Measurements from ENCODE around the gene HS6ST2. TPM values are rescaled to one million over a fixed set of nuclear protein-coding genes. Genes with fewer than 3 reads are reported as not detected.

Gene HS6ST2
- total and polyA plus RNA-seq, 10 of the 15 experiments (the other 5 are each of a cell fraction or from before 2014, with no cell fraction given): not detected

DNA sequence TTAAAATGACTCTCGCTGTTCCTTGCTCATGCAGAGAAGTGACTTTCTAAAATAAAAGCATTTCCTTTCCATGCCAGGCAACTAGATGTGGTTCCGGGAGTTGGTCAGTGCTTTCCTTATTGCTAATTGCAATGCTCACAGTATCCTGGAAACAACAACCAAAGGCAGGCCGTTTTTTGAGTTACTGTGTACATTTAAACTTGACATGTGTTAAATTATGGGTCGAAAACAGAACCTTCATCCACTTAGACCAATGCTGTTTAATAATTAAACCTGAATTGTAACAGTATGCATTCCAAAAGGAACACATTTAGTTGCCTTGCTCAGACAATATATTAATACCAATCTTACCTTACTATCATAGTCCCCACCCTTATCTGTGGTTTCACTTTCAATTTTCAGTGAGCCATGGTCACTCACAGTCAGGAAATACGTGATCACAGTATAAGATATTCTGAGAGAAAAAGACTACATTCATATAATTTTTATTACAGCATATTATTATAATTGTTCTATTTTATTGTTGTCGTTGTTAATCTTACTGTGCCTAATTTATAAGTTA lies 102.6 kb downstream of the HS6ST2 start:
- H2AFZ ChIP-seq (ENCODE audit: control insufficient read depth, low read depth, low read length): no peak overlapping the region; the same call in 1 of the 2 replicates
- no peaks in the 10 kb centered on the region for H3K79me2 ChIP-seq (ENCODE audit: control insufficient read depth, insufficient read depth, low read length)
- no peaks in the 10 kb centered on the region for H3K27me3 ChIP-seq (replicated peaks in 1 of 2; ENCODE audit: control insufficient read depth in 2 of 2, insufficient read depth in 2 of 2, low read length in 1 of 2)
- CTCF ChIA-PET: interaction anchor here (1.2 kb wide), 1 partner anchor 823 kb away, joined by 3 read pairs; no protein-coding TSS in a partner anchor
- POLR2A ChIA-PET: no interaction called here
- DNase-seq (ENCODE audit: low read depth, low spot score): no peak
- in situ Hi-C loops (cut with MboI) (no loop called here), intact Hi-C loops (cut with micrococcal nuclease; ENCODE audit: unreplicated experiment) (no loop called here)
- RAD21 ChIA-PET (ENCODE audit: unreplicated experiment): no interaction called here
- no peak overlapping the region for H3K4me3 ChIP-seq
- H3K27ac ChIP-seq (ENCODE audit: control insufficient read depth, insufficient read depth): no peak overlapping the region
- no peak overlapping the region for H3K4me2 ChIP-seq (ENCODE audit: control insufficient read depth, insufficient read depth)
- TF ChIP-seq, protein P1, sequence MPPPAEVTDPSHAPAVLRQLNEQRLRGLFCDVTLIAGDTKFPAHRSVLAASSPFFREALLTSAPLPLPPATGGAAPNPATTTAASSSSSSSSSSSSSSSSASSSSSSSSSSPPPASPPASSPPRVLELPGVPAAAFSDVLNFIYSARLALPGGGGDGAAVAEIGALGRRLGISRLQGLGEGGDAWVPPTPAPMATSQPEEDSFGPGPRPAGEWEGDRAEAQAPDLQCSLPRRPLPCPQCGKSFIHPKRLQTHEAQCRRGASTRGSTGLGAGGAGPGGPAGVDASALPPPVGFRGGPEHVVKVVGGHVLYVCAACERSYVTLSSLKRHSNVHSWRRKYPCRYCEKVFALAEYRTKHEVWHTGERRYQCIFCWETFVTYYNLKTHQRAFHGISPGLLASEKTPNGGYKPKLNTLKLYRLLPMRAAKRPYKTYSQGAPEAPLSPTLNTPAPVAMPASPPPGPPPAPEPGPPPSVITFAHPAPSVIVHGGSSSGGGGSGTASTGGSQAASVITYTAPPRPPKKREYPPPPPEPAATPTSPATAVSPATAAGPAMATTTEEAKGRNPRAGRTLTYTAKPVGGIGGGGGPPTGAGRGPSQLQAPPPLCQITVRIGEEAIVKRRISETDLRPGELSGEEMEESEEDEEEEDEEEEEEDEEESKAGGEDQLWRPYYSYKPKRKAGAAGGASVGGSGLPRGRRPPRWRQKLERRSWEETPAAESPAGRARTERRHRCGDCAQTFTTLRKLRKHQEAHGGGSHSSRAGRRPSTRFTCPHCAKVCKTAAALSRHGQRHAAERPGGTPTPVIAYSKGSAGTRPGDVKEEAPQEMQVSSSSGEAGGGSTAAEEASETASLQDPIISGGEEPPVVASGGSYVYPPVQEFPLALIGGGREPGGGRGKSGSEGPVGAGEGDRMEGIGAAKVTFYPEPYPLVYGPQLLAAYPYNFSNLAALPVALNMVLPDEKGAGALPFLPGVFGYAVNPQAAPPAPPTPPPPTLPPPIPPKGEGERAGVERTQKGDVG (CRISPR knock-in tag; IDR thresholded peaks at IDR 0.05): no peak
- FAIRE-seq: no peak
- WGBS (ENCODE audit: insufficient coverage, insufficient replicate concordance, low lambda C conversion rate, missing lambda C conversion rate): 17% methylated on average over 6 of the region's 6 CpGs
- H3K4me1 ChIP-seq (ENCODE audit: control insufficient read depth, insufficient read depth, low read length): no peaks in the 10 kb centered on the region
- no peaks in the 10 kb centered on the region for H3K36me3 ChIP-seq (ENCODE audit: control insufficient read depth in 2 of 2, insufficient read depth in 2 of 2, low read length in 1 of 2)
- no peaks in the 10 kb centered on the region for H4K20me1 ChIP-seq (ENCODE audit: control insufficient read depth, insufficient read depth)
- no TSS peak for BruUV-seq (replicated peaks)
- no peaks in the 10 kb centered on the region; the same call in 2 of the 3 replicates for H3K9me3 ChIP-seq (replicated peaks; ENCODE audit: control insufficient read depth, insufficient read depth, low read length)
- no peak overlapping the region for H3K9ac ChIP-seq (ENCODE audit: control insufficient read depth, insufficient read depth, low read length)
- peak; percentile 49; the same call in 2 of the 3 replicates for ATAC-seq
- SMC1A ChIA-PET (ENCODE audit: uncharacterized antibody, unreplicated experiment): interaction anchor here (0.7 to 0.9 kb wide), 2 partner anchors 34 to 972 kb away, joined by 3 read pairs; no protein-coding TSS in a partner anchor

GRCh38 chrX:132853040-132853439 lies 105.4 kb downstream of the HS6ST2 start:
- FAIRE-seq (no peak), DNase-seq (ENCODE audit: low read depth, low spot score) (no peak), ATAC-seq (no peak)
- ChIA-PET SMC1A (ENCODE audit: uncharacterized antibody, unreplicated experiment) (interaction anchor here (1.4 kb wide), 1 partner anchor 12 kb away, joined by 3 read pairs; no protein-coding TSS in a partner anchor), RAD21 (ENCODE audit: unreplicated experiment) (no interaction called here), CTCF (interaction anchor here (0.6 to 1.1 kb wide), 2 partner anchors 31 to 911 kb away, joined by 3 read pairs; no protein-coding TSS in a partner anchor), POLR2A (interaction anchor here (0.6 kb wide), 1 partner anchor 61 kb away, joined by 3 read pairs; no protein-coding TSS in a partner anchor)
- H2AFZ ChIP-seq (ENCODE audit: control insufficient read depth, low read depth, low read length): no peak overlapping the region
- H4K20me1 ChIP-seq (ENCODE audit: control insufficient read depth, insufficient read depth): no peaks in the 10 kb centered on the region
- no peaks in the 10 kb centered on the region for H3K36me3 ChIP-seq (ENCODE audit: control insufficient read depth in 2 of 2, insufficient read depth in 2 of 2, low read length in 1 of 2)
- H3K27me3 ChIP-seq (replicated peaks in 1 of 2; ENCODE audit: control insufficient read depth in 2 of 2, insufficient read depth in 2 of 2, low read length in 1 of 2): 0 out of 4 replicates have a peak, but pooled peaks cover 0 to 4% of the 10 kb centered on the region in 2 experiments
- H3K9me3 ChIP-seq (replicated peaks; ENCODE audit: control insufficient read depth, insufficient read depth, low read length): no peaks in the 10 kb centered on the region
- no peak overlapping the region for H3K9ac ChIP-seq (ENCODE audit: control insufficient read depth, insufficient read depth, low read length)
- intact Hi-C loops (cut with micrococcal nuclease; ENCODE audit: unreplicated experiment): no loop called here
- no peak overlapping the region for H3K4me2 ChIP-seq (ENCODE audit: control insufficient read depth, insufficient read depth)
- H3K79me2 ChIP-seq (ENCODE audit: control insufficient read depth, insufficient read depth, low read length): no peaks in the 10 kb centered on the region
- in situ Hi-C loops (cut with MboI): no loop called here
- no peaks in the 10 kb centered on the region for H3K4me1 ChIP-seq (ENCODE audit: control insufficient read depth, insufficient read depth, low read length)
- WGBS (ENCODE audit: insufficient coverage, insufficient replicate concordance, low lambda C conversion rate, missing lambda C conversion rate): 46% methylated on average over 3 of the region's 3 CpGs
- H3K4me3 ChIP-seq: no peak overlapping the region
- no TSS peak for BruUV-seq (replicated peaks)
- H3K27ac ChIP-seq (ENCODE audit: control insufficient read depth, insufficient read depth): no peak overlapping the region
- TF ChIP-seq HDAC6 (IDR thresholded peaks at IDR 0.05; ENCODE audit: unreplicated experiment) (no peak), EGR1 (IDR thresholded peaks at IDR 0.05; ENCODE audit: borderline replicate concordance in 1 of 2, low read depth in 2 of 2, low read length in 2 of 2) (no peak), NR2C1 (IDR thresholded peaks at IDR 0.05) (no peak), SIN3A (IDR thresholded peaks at IDR 0.05; ENCODE audit: low read depth, low read length) (no peak), NFIC (IDR thresholded peaks at IDR 0.05; ENCODE audit: low read depth, low read length) (no peak), ZNF592 (IDR thresholded peaks at IDR 0.05) (no peak)
- TF ChIP-seq, protein P2, sequence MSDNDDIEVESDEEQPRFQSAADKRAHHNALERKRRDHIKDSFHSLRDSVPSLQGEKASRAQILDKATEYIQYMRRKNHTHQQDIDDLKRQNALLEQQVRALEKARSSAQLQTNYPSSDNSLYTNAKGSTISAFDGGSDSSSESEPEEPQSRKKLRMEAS (IDR thresholded peaks at IDR 0.05; ENCODE audit: low read depth, low read length): no peak

All from GM12878 (cell line).